Measurements from ENCODE around the gene GDF10. TPM values are rescaled to one million over a fixed set of nuclear protein-coding genes. Genes with fewer than 3 reads are reported as not detected.

The GDF10 gene
- total and polyA plus RNA-seq, 2 donors (not counting 1 experiment from before 2014, with no cell fraction given) = not detected

- Histone ChIP-seq H3K27ac (ENCODE audit: low read length in 2 of 2) (no peak overlapping the region), H2AFZ (ENCODE audit: insufficient read depth, low read depth, low read length, poor library complexity, severe bottlenecking) (no peak overlapping the region), H3K4me3 (ENCODE audit: control extremely low read depth in 1 of 5, extremely low read depth in 1 of 5, insufficient read depth in 1 of 5, low read depth in 2 of 5, low read length in 4 of 5) (no peak overlapping the region), H3K4me2 (replicated peaks; ENCODE audit: low read depth, low read length, poor library complexity, severe bottlenecking) (no peak overlapping the region), H3K79me2 (ENCODE audit: control insufficient read depth, insufficient read depth, low read length) (no peaks in the 10 kb centered on the region), H3K36me3 (replicated peaks in 1 of 2; ENCODE audit: control extremely low read depth in 1 of 2, control insufficient read depth in 1 of 2, extremely low read depth in 1 of 2, insufficient read depth in 2 of 2, low read length in 1 of 2) (no peaks in the 10 kb centered on the region), H4K20me1 (ENCODE audit: control insufficient read depth, insufficient read depth, low read length, poor library complexity, severe bottlenecking) (no peaks in the 10 kb centered on the region), H3K9me3 (ENCODE audit: control extremely low read depth in 1 of 3, control insufficient read depth in 2 of 3, insufficient read depth in 1 of 3, low read length in 2 of 3) (no peaks in the 10 kb centered on the region), H3K9ac (ENCODE audit: low read length) (no peak overlapping the region), H3K27me3 (replicated peaks in 1 of 4; ENCODE audit: control extremely low read depth in 1 of 4, control insufficient read depth in 3 of 4, insufficient read depth in 4 of 4, low read length in 3 of 4) (peaks cover 0 to 3% (median 0%) of the 10 kb centered on the region in 4 experiments), H3K4me1 (ENCODE audit: control insufficient read depth in 2 of 2, insufficient read depth in 2 of 2, low read length in 2 of 2) (peaks cover 5 to 6% of the 10 kb centered on the region in 2 donors)
- DNase-seq (no peak), ATAC-seq (ENCODE audit: low read depth) (no peak)
- Mint-ChIP-seq H3K27ac (no peak overlapping the region), H3K27me3 (peaks cover 42% of the 10 kb centered on the region), H3K4me1 (peaks cover 7% of the 10 kb centered on the region), H3K9me3 (ENCODE audit: insufficient read depth) (no peaks in the 10 kb centered on the region), H3K4me3 (no peak overlapping the region)
- no peak for TF ChIP-seq CTCF (IDR thresholded peaks at IDR 0.05)
- no peak for TF ChIP-seq EZH2 (IDR thresholded peaks at IDR 0.05; ENCODE audit: borderline replicate concordance, insufficient read depth, low read depth, low read length, poor library complexity, severe bottlenecking)
- 97% methylated on average over 10 of the region's 15 CpGs for WGBS (ENCODE audit: insufficient coverage)
- intact Hi-C loops (cut with micrococcal nuclease) = no loop called here
- ChIA-PET CTCF (no interaction called here), POLR2A (no interaction called here)
Observed at GRCh38 chr10:47336387-47337134, 36.6 kb downstream of the GDF10 start.

GRCh38 chr10:47337310-47337709 lies 37.3 kb downstream of the GDF10 start:
- no peaks in the 10 kb centered on the region for H3K79me2 ChIP-seq (ENCODE audit: control insufficient read depth, insufficient read depth, low read length)
- no peak overlapping the region for H3K4me3 ChIP-seq (ENCODE audit: control extremely low read depth in 1 of 5, extremely low read depth in 1 of 5, insufficient read depth in 1 of 5, low read depth in 2 of 5, low read length in 4 of 5)
- no peak overlapping the region for H3K4me3 Mint-ChIP-seq
- ChIA-PET CTCF (no interaction called here), POLR2A (no interaction called here)
- 91% methylated on average over 3 of the region's 4 CpGs for WGBS (ENCODE audit: insufficient coverage)
- peaks cover 7% of the 10 kb centered on the region for H3K4me1 Mint-ChIP-seq
- no peaks in the 10 kb centered on the region for H4K20me1 ChIP-seq (ENCODE audit: control insufficient read depth, insufficient read depth, low read length, poor library complexity, severe bottlenecking)
- no peak for ATAC-seq (ENCODE audit: low read depth)
- H3K9ac ChIP-seq (ENCODE audit: low read length) = no peak overlapping the region
- H3K27me3 Mint-ChIP-seq = peaks cover 42% of the 10 kb centered on the region
- H3K36me3 ChIP-seq (replicated peaks in 1 of 2; ENCODE audit: control extremely low read depth in 1 of 2, control insufficient read depth in 1 of 2, extremely low read depth in 1 of 2, insufficient read depth in 2 of 2, low read length in 1 of 2) = no peaks in the 10 kb centered on the region
- intact Hi-C loops (cut with micrococcal nuclease) = no loop called here
- H3K27me3 ChIP-seq (replicated peaks in 1 of 4; ENCODE audit: control extremely low read depth in 1 of 4, control insufficient read depth in 3 of 4, insufficient read depth in 4 of 4, low read length in 3 of 4) = peaks cover 0 to 3% (median 0%) of the 10 kb centered on the region in 4 experiments
- H3K27ac Mint-ChIP-seq = no peak overlapping the region
- TF ChIP-seq CTCF (IDR thresholded peaks at IDR 0.05) = no peak
- TF ChIP-seq EZH2 (IDR thresholded peaks at IDR 0.05; ENCODE audit: borderline replicate concordance, insufficient read depth, low read depth, low read length, poor library complexity, severe bottlenecking) = no peak
- H2AFZ ChIP-seq (ENCODE audit: insufficient read depth, low read depth, low read length, poor library complexity, severe bottlenecking) = no peak overlapping the region
- H3K4me1 ChIP-seq (ENCODE audit: control insufficient read depth in 2 of 2, insufficient read depth in 2 of 2, low read length in 2 of 2) = peaks cover 5 to 6% of the 10 kb centered on the region in 2 donors
- H3K9me3 Mint-ChIP-seq (ENCODE audit: insufficient read depth) = no peaks in the 10 kb centered on the region
- no peaks in the 10 kb centered on the region for H3K9me3 ChIP-seq (ENCODE audit: control extremely low read depth in 1 of 3, control insufficient read depth in 2 of 3, insufficient read depth in 1 of 3, low read length in 2 of 3)
- DNase-seq = no peak
- no peak overlapping the region for H3K4me2 ChIP-seq (replicated peaks; ENCODE audit: low read depth, low read length, poor library complexity, severe bottlenecking)
- no peak overlapping the region for H3K27ac ChIP-seq (ENCODE audit: low read length in 2 of 2)
